Measurements from ENCODE around the gene ADCY4. TPM values are rescaled to one million over a fixed set of nuclear protein-coding genes. Genes with fewer than 3 reads are reported as not detected.
A peak's percentile ranks its signal among the peaks of the same experiment; 100 is the strongest.

Gene ADCY4
- total and polyA plus RNA-seq, 2 of the 8 experiments (the other 6 are each of a cell fraction or from before 2014, with no cell fraction given): 0.27 to 0.35 TPM

- no peak overlapping the region for H4K8ac ChIP-seq (ENCODE audit: extremely low read depth, insufficient read depth, low read length)
- no peaks in the 10 kb centered on the region for H4K20me1 ChIP-seq (replicated peaks in 1 of 2; ENCODE audit: control insufficient read depth in 1 of 2, insufficient read depth in 2 of 2, low read length in 2 of 2)
- no peaks in the 10 kb centered on the region for H3K79me2 ChIP-seq (ENCODE audit: control insufficient read depth in 1 of 2, insufficient read depth in 2 of 2, low read length in 2 of 2)
- no peak overlapping the region for H3K9ac ChIP-seq (replicated peaks in 1 of 4; ENCODE audit: extremely low read depth in 1 of 4, low read depth in 3 of 4, low read length in 3 of 4)
- H3K9me3 ChIP-seq (ENCODE audit: insufficient read depth in 2 of 2, low read depth in 1 of 2, low read length in 1 of 2): no peaks in the 10 kb centered on the region
- no peak overlapping the region for H3K23ac ChIP-seq (ENCODE audit: insufficient read length)
- no peaks in the 10 kb centered on the region; the same call in 1 of the 2 replicates for H3K23me2 ChIP-seq (ENCODE audit: low read depth, low read length)
- H4K91ac ChIP-seq (replicated peaks; ENCODE audit: insufficient read length, low read length): no peak overlapping the region
- DNase-seq (ENCODE audit: low read depth in 1 of 2, low spot score in 2 of 2): no peak
- H3K14ac ChIP-seq (ENCODE audit: insufficient read length): no peak overlapping the region
- no peak overlapping the region for H3K18ac ChIP-seq (ENCODE audit: extremely low read depth, low read length)
- FAIRE-seq: no peak
- H3K27me3 ChIP-seq (replicated peaks in 1 of 4; ENCODE audit: control insufficient read depth in 3 of 4, extremely low read depth in 1 of 4, insufficient read depth in 3 of 4, low read length in 3 of 4): peaks cover 0 to 29% (median 13%) of the 10 kb centered on the region in 4 experiments; a peak in 6 of 7 replicates
- no peak overlapping the region for H3K4me3 ChIP-seq (ENCODE audit: extremely low read depth in 1 of 4, insufficient read depth in 2 of 4, low read depth in 3 of 4, low read length in 4 of 4)
- no peak overlapping the region for H2BK15ac ChIP-seq (ENCODE audit: low read length)
- no peak overlapping the region for H2AFZ ChIP-seq (ENCODE audit: low read length)
- ChIA-PET CTCF (ENCODE audit: partially characterized antibody) (interaction anchor here (0.6 to 27.8 kb wide), 6 partner anchors 8 to 103 kb away, joined by 3 to 664 read pairs (median 16); partner anchors contain the start of genes CBLN3, CIDEB, KHNYN and TINF2), POLR2A (ENCODE audit: partially characterized antibody) (interaction anchor here (0.6 kb wide), 1 partner anchor 85 kb away, joined by 3 read pairs; no protein-coding TSS in a partner anchor)
- no peak overlapping the region for H2AK5ac ChIP-seq (ENCODE audit: low read depth, low read length)
- H2BK12ac ChIP-seq (ENCODE audit: low read depth, low read length): 0 out of 2 replicates have a peak overlapping the region, but pooled peaks have one; percentile 27
- no peaks in the 10 kb centered on the region for H3K36me3 ChIP-seq (ENCODE audit: control insufficient read depth in 2 of 4, insufficient read depth in 4 of 4, low read length in 3 of 4)
- no peak overlapping the region for H4K5ac ChIP-seq (ENCODE audit: insufficient read length, low read depth, low read length)
- no peaks in the 10 kb centered on the region for H3K79me1 ChIP-seq (ENCODE audit: low read depth, low read length)
- H3K4me1 ChIP-seq (replicated peaks in 1 of 4; ENCODE audit: control insufficient read depth in 3 of 4, insufficient read depth in 4 of 4, low read length in 3 of 4): no peaks in the 10 kb centered on the region
- 79% methylated on average over 6 of the region's 6 CpGs; no CpG with 5 or more reads in 1 of the 2 experiments for WGBS, 2 experiments (ENCODE audit: extremely low coverage in 1 of 2, insufficient coverage in 1 of 2, insufficient read length in 1 of 2, insufficient replicate concordance in 2 of 2, low coverage in 1 of 2, low lambda C conversion rate in 2 of 2, missing lambda C conversion rate in 1 of 2)
- no peak overlapping the region for H2BK5ac ChIP-seq (ENCODE audit: low read depth, low read length)
- no peak overlapping the region for H3K56ac ChIP-seq (replicated peaks; ENCODE audit: insufficient read length, low read depth, low read length)
- H2BK120ac ChIP-seq (replicated peaks; ENCODE audit: low read depth, low read length): no peak overlapping the region
- H3K4ac ChIP-seq (replicated peaks; ENCODE audit: insufficient read length, low read depth, low read length): no peak overlapping the region
- no peak overlapping the region for H2BK20ac ChIP-seq (ENCODE audit: low read length)
- H3K27ac ChIP-seq (ENCODE audit: low read depth, low read length): no peak overlapping the region
- no peak overlapping the region for H3K4me2 ChIP-seq (ENCODE audit: insufficient read depth in 1 of 2, low read depth in 2 of 2, low read length in 2 of 2)
- TF ChIP-seq SRF (IDR thresholded peaks at IDR 0.05; ENCODE audit: low read depth, low read length): no peak
- TF ChIP-seq CHD2 (IDR thresholded peaks at IDR 0.05; ENCODE audit: low read length): no peak
- no peak for TF ChIP-seq SP4 (IDR thresholded peaks at IDR 0.05; ENCODE audit: low read length)
- TF ChIP-seq BRCA1 (IDR thresholded peaks at IDR 0.05; ENCODE audit: low read depth, low read length): no peak
- no peak for TF ChIP-seq CREB1 (IDR thresholded peaks at IDR 0.05)
- no peak for TF ChIP-seq RFX5 (IDR thresholded peaks at IDR 0.05; ENCODE audit: borderline replicate concordance, low read depth, low read length)
- TF ChIP-seq ATF2 (IDR thresholded peaks at IDR 0.05; ENCODE audit: low read length): no peak
- no peak for TF ChIP-seq JUND (IDR thresholded peaks at IDR 0.05; ENCODE audit: low read length)
- TF ChIP-seq TBP (IDR thresholded peaks at IDR 0.05; ENCODE audit: low read depth, low read length): no peak
- no peak for TF ChIP-seq KDM4A (IDR thresholded peaks at IDR 0.05; ENCODE audit: low read depth, low read length, severe bottlenecking)
- TF ChIP-seq ASH2L (IDR thresholded peaks at IDR 0.05; ENCODE audit: low read length): no peak
- TF ChIP-seq CBX5 (IDR thresholded peaks at IDR 0.05; ENCODE audit: low read depth, low read length): no peak
Measured at GRCh38 chr14:24324024-24324423, 10.8 kb downstream of the ADCY4 start.
